ENCODE measurements around the gene SERPINA4. TPM values are rescaled to one million over a fixed set of nuclear protein-coding genes. Genes with fewer than 3 reads are reported as not detected.

The SERPINA4 gene
- total and polyA plus RNA-seq, 4 donors: 0.18 TPM; not detected in 3

GRCh38 chr14:94548131-94548998 lies 12.9 kb upstream of the SERPINA4 start:
- WGBS, 2 donors: 86 to 92% methylated on average over 14 of the region's 14 CpGs
- no peak overlapping the region for H3K27ac ChIP-seq (ENCODE audit: low read depth in 1 of 2, low read length in 1 of 2)
- H3K9ac ChIP-seq (ENCODE audit: insufficient read depth in 1 of 2, low read length in 2 of 2): no peak overlapping the region
- no peak for TF ChIP-seq CTCF (IDR thresholded peaks at IDR 0.05; ENCODE audit: control extremely low read depth, extremely low read depth)
- H3K9me3 ChIP-seq (ENCODE audit: control insufficient read depth in 4 of 4, insufficient read depth in 3 of 4, low read length in 3 of 4): peaks cover 0 to 4% (median 0%) of the 10 kb centered on the region in 4 donors
- H3K36me3 ChIP-seq (ENCODE audit: control insufficient read depth in 4 of 4, insufficient read depth in 4 of 4, low read length in 4 of 4): no peaks in the 10 kb centered on the region
- peaks cover 0 to 1% (median 0%) of the 10 kb centered on the region in 5 donors for H3K4me1 ChIP-seq (ENCODE audit: control insufficient read depth in 5 of 5, insufficient read depth in 5 of 5, low read length in 5 of 5)
- ATAC-seq (ENCODE audit: insufficient read depth, low FRiP score) (no peak), DNase-seq (no peak)
- H3K4me3 ChIP-seq: no peak overlapping the region
- no peaks in the 10 kb centered on the region for H3K27me3 ChIP-seq (ENCODE audit: control insufficient read depth in 3 of 3, insufficient read depth in 3 of 3, low read length in 2 of 3)

GRCh38 chr14:94548999-94549985 lies 11.9 kb upstream of the SERPINA4 start:
- 26 to 31% methylated on average over 24 of the region's 24 CpGs for WGBS, 2 donors
- ATAC-seq (ENCODE audit: insufficient read depth, low FRiP score) (no peak), DNase-seq (peak; percentile 61 to 68 (median 64))
- Histone ChIP-seq H3K9me3 (ENCODE audit: control insufficient read depth in 4 of 4, insufficient read depth in 3 of 4, low read length in 3 of 4) (peaks cover 0 to 4% (median 0%) of the 10 kb centered on the region in 4 donors), H3K27ac (ENCODE audit: low read depth in 1 of 2, low read length in 1 of 2) (no peak overlapping the region), H3K9ac (ENCODE audit: insufficient read depth in 1 of 2, low read length in 2 of 2) (no peak overlapping the region), H3K4me1 (ENCODE audit: control insufficient read depth in 5 of 5, insufficient read depth in 5 of 5, low read length in 5 of 5) (peaks cover 0 to 1% (median 0%) of the 10 kb centered on the region in 5 donors), H3K36me3 (ENCODE audit: control insufficient read depth in 4 of 4, insufficient read depth in 4 of 4, low read length in 4 of 4) (no peaks in the 10 kb centered on the region), H3K4me3 (no peak overlapping the region), H3K27me3 (ENCODE audit: control insufficient read depth in 3 of 3, insufficient read depth in 3 of 3, low read length in 2 of 3) (no peaks in the 10 kb centered on the region)
- peak; percentile 46 for TF ChIP-seq CTCF (IDR thresholded peaks at IDR 0.05; ENCODE audit: control extremely low read depth, extremely low read depth)

DNA sequence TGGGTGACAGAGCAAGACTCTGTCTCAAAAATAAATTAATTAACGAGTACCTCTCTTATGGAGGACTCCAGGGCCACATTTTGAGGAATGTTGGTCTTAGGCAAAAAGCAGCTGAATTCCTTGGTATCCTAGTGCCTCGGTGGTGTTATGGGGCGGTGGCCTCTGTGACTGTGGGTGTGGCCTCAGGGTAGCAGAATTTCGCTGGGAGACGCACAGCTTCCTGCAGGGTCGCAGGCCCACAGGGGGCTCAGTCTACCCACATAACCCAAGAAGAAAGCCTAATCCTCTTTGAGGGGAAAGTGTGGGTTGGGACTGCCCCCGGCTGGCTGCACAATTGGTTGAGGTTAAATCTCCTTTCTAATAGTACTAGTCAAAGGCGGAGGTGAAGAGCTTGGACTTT lies 11.2 kb upstream of the SERPINA4 start:
- TF ChIP-seq CTCF (IDR thresholded peaks at IDR 0.05; ENCODE audit: control extremely low read depth, extremely low read depth): no peak

More for the DNA sequence above, 11.2 kb upstream of the SERPINA4 start:
- Histone ChIP-seq H3K27me3 (ENCODE audit: control insufficient read depth in 3 of 3, insufficient read depth in 3 of 3, low read length in 2 of 3) (no peaks in the 10 kb centered on the region), H3K9ac (ENCODE audit: insufficient read depth in 1 of 2, low read length in 2 of 2) (no peak overlapping the region), H3K27ac (ENCODE audit: low read depth in 1 of 2, low read length in 1 of 2) (no peak overlapping the region), H3K4me1 (ENCODE audit: control insufficient read depth in 5 of 5, insufficient read depth in 5 of 5, low read length in 5 of 5) (peaks cover 0 to 1% (median 0%) of the 10 kb centered on the region in 5 donors), H3K9me3 (ENCODE audit: control insufficient read depth in 4 of 4, insufficient read depth in 3 of 4, low read length in 3 of 4) (peaks cover 0 to 4% (median 0%) of the 10 kb centered on the region in 4 donors), H3K4me3 (no peak overlapping the region), H3K36me3 (ENCODE audit: control insufficient read depth in 4 of 4, insufficient read depth in 4 of 4, low read length in 4 of 4) (no peaks in the 10 kb centered on the region)
- no peak for DNase-seq
- 69 to 70% methylated on average over 8 of the region's 8 CpGs for WGBS, 2 donors
- no peak for ATAC-seq (ENCODE audit: insufficient read depth, low FRiP score)

Data from lung (tissue), 12 donors.